Adrenal gland (tissue), 12 donors: Measurements from ENCODE around the gene CAMK2D. TPM values are rescaled to one million over a fixed set of nuclear protein-coding genes. Genes with fewer than 3 reads are reported as not detected.

Experiments used
- DNase-seq, 7 donors: peaks; one replicate each; pipeline ENCODE4 v3.0.0-alpha.2; 2019 to 2020
- H3K27ac ChIP-seq, 5 donors: fragments of 200-600 bp; sonication (generic) in 4 of 5; 1 replicate in 3 of 5; 2 replicates in 2 of 5; pipeline versions ENCODE4 v1.5.1 to v1.8.0; 2016 to 2020; ENCODE audit warnings: mild to moderate bottlenecking in 1 of 5
- H3K27me3 ChIP-seq: fragments of 200-600 bp; 2 replicates; pipeline ENCODE4 v1.8.0; 2021
- H3K36me3 ChIP-seq, 2 donors: fragments of 200-600 bp; replicated peaks in 1 of 2; 1 replicate in 1 of 2; 2 replicates in 1 of 2; pipeline versions ENCODE4 v1.5.1 to v1.8.0; 2018 to 2022
- H3K4me1 ChIP-seq, 2 donors: fragments of 200-600 bp; replicated peaks in 1 of 2; 1 replicate in 1 of 2; 2 replicates in 1 of 2; pipeline versions ENCODE4 v1.5.1 to v1.8.0; 2018 to 2021
- H3K4me3 ChIP-seq, 4 donors: fragments of 200-600 bp; sonication (generic) in 3 of 4; one replicate each; pipeline ENCODE4 v1.5.1; 2016 to 2018
- H3K9me3 ChIP-seq, 3 donors: fragments of 200-600 bp; sonication (generic) in 1 of 3; replicated peaks in 1 of 3; 1 replicate in 2 of 3; 2 replicates in 1 of 3; pipeline versions ENCODE4 v1.5.1 to v1.8.0; 2016 to 2021
- CTCF ChIP-seq, 6 experiments: fragments of 450-650 bp in 4 of 6; fragments of 200-600 bp in 2 of 6; sonication (generic) in 1 of 6; IDR thresholded peaks; 1 replicate in 5 of 6; 2 replicates in 1 of 6; pipeline versions ENCODE4 v1.5.1 to v1.8.0; 2016 to 2021; ENCODE audit warnings: antibody characterized with exemption in 6 of 6, mild to moderate bottlenecking in 2 of 6, moderate library complexity in 1 of 6
- POLR2A ChIP-seq, 2 donors: fragments of 450-650 bp; IDR thresholded peaks; one replicate each; pipeline ENCODE4 v1.6.1; 2017; ENCODE audit warnings: antibody characterized with exemption in 2 of 2, mild to moderate bottlenecking in 2 of 2, moderate library complexity in 1 of 2
- WGBS, 4 donors: extraction: QIAGEN DNeasy Blood & Tissue Kit in 2 of 4; methylation state at CpG; one replicate each; pipeline versions ENCODE4 v1.1.5 to v1.1.7; 2013 to 2017; 5-methylcytosine and 5-hydroxymethylcytosine counted together
- intact Hi-C, 2 donors: fragments of 100-400 bp; cut with DNase I; formaldehyde crosslinking; loops; one replicate each; pipeline versions ENCODE4 v1.14.1 to v1.15.0; 2022 to 2023
- polyA plus RNA-seq, 3 donors: library from polyadenylated mRNA; stranded (reverse); fragments of 200-250 nt in 2 of 3; fragments of 350-450 nt in 1 of 3; fragmentation: Illumina TruSeq in 1 of 3; extraction: RNeasy Lipid Tissue Mini Kit (QIAGEN cat#74804) in 1 of 3; gene quantifications; one replicate each; pipeline ENCODE4 v1.2.3, GENCODE V29; 2013 to 2014
- total RNA-seq, 9 donors: library from RNA; depleted of rRNA in 4 of 9; stranded (reverse); fragments of >200 nt in 4 of 9; fragments of 120-200 nt in 1 of 9; fragmentation: NEBNext Ultra II Directional in 1 of 9; extraction: Animal tissue kit (Norgen Biotek cat#: 25700) in 1 of 9; gene quantifications; one replicate each; pipeline versions ENCODE4 v1.1.0 to v1.2.4, GENCODE V29; 2013 to 2023
- donor health status: healthy with polysubstance abuse.
- donor health status: Bipolar disorder and iron deficiency.
- donor health status: DM: yes; HTN: yes; CAD: no.
- donor health status: DM: no; HTN: no; CAD: no.
- donor health status: DM: no; HTN: no; CAD: no.
- donor health status: DM: yes; HTN: yes; CAD: no.

The CAMK2D gene
- total and polyA plus RNA-seq, 12 donors, result 7.6 to 83.9 (median 33.6) TPM

GRCh38 chr4:113509851-113510250 lies 251.7 kb downstream of the CAMK2D start:
- 94 to 100% (median 95%) methylated on average over 1 of the region's 1 CpG for WGBS, 4 donors
- no peak overlapping the region for H3K27ac ChIP-seq
- H3K36me3 ChIP-seq, result peaks cover 0 to 14% of the 10 kb centered on the region in 2 donors
- H3K9me3 ChIP-seq, result no peaks in the 10 kb centered on the region
- DNase-seq, result no peak
- no peaks in the 10 kb centered on the region for H3K27me3 ChIP-seq
- H3K4me1 ChIP-seq, result no peaks in the 10 kb centered on the region
- H3K4me3 ChIP-seq, result no peak overlapping the region
- no peak for TF ChIP-seq CTCF (IDR thresholded peaks at IDR 0.05)
- no peak for TF ChIP-seq POLR2A (IDR thresholded peaks at IDR 0.05)
- intact Hi-C loops, result no loop called here

GRCh38 chr4:113505044-113505443 lies 256.5 kb downstream of the CAMK2D start:
- Histone ChIP-seq H3K4me3 (no peak overlapping the region), H3K27me3 (no peaks in the 10 kb centered on the region), H3K4me1 (peaks cover 7 to 21% of the 10 kb centered on the region in 2 donors), H3K9me3 (no peaks in the 10 kb centered on the region), H3K36me3 (no peaks in the 10 kb centered on the region), H3K27ac (no peak overlapping the region)
- 90 to 93% (median 92%) methylated on average over 5 of the region's 5 CpGs for WGBS, 4 donors
- no peak for DNase-seq
- intact Hi-C loops, result no loop called here
- TF ChIP-seq CTCF (IDR thresholded peaks at IDR 0.05) (no peak), POLR2A (IDR thresholded peaks at IDR 0.05) (no peak)

GRCh38 chr4:113504422-113504821 lies 257.1 kb downstream of the CAMK2D start:
- Histone ChIP-seq H3K27me3 (no peaks in the 10 kb centered on the region), H3K4me3 (no peak overlapping the region), H3K27ac (no peak overlapping the region), H3K9me3 (no peaks in the 10 kb centered on the region), H3K4me1 (peaks cover 13 to 28% of the 10 kb centered on the region in 2 donors), H3K36me3 (no peaks in the 10 kb centered on the region)
- no peak for TF ChIP-seq CTCF (IDR thresholded peaks at IDR 0.05)
- TF ChIP-seq POLR2A (IDR thresholded peaks at IDR 0.05), result no peak
- WGBS, 4 donors, result 93 to 95% (median 94%) methylated on average over 3 of the region's 3 CpGs
- DNase-seq, result no peak
- intact Hi-C loops, result no loop called here

- intact Hi-C loops, result no loop called here
- H3K27me3 ChIP-seq, result no peaks in the 10 kb centered on the region
- no peak overlapping the region for H3K4me3 ChIP-seq
- H3K4me1 ChIP-seq, result peaks cover 18 to 35% of the 10 kb centered on the region in 2 donors
- DNase-seq, result no peak
- H3K9me3 ChIP-seq, result no peaks in the 10 kb centered on the region
- H3K27ac ChIP-seq, result no peak overlapping the region
- no peaks in the 10 kb centered on the region for H3K36me3 ChIP-seq
- no peak for TF ChIP-seq POLR2A (IDR thresholded peaks at IDR 0.05)
- no peak for TF ChIP-seq CTCF (IDR thresholded peaks at IDR 0.05)
Observed at GRCh38 chr4:113503691-113504090, 257.8 kb downstream of the CAMK2D start.
